Sigmoid colon (tissue), 4 donors: ENCODE results near the gene CSRP1.

Experiments used
- EP300 ChIP-seq, 4 donors: sonication (generic); formaldehyde crosslinking; IDR thresholded peaks; one replicate each; pipeline ENCODE4 v1.6.1; 2017; ENCODE audit warnings: antibody characterized with exemption in 4 of 4
- POLR2A ChIP-seq, 2 donors: fragments of 450-650 bp; IDR thresholded peaks; one replicate each; pipeline ENCODE4 v1.6.1; 2016; ENCODE audit warnings: antibody characterized with exemption in 2 of 2, mild to moderate bottlenecking in 2 of 2, moderate library complexity in 2 of 2
- POLR2AphosphoS5 ChIP-seq, 4 donors: sonication (generic); formaldehyde crosslinking; IDR thresholded peaks; one replicate each; pipeline ENCODE4 v1.6.1; 2017; ENCODE audit warnings: antibody characterized with exemption in 4 of 4
- TF ChIP-seq, protein P1 (sequence below), 4 experiments: fragments of 450-650 bp in 3 of 4; fragments of 200-600 bp in 1 of 4; IDR thresholded peaks; one replicate each; pipeline ENCODE4 v1.5.1; 2016 to 2019; ENCODE audit warnings: antibody characterized with exemption in 4 of 4, mild to moderate bottlenecking in 3 of 4, moderate library complexity in 2 of 4

- TF ChIP-seq, protein P1, sequence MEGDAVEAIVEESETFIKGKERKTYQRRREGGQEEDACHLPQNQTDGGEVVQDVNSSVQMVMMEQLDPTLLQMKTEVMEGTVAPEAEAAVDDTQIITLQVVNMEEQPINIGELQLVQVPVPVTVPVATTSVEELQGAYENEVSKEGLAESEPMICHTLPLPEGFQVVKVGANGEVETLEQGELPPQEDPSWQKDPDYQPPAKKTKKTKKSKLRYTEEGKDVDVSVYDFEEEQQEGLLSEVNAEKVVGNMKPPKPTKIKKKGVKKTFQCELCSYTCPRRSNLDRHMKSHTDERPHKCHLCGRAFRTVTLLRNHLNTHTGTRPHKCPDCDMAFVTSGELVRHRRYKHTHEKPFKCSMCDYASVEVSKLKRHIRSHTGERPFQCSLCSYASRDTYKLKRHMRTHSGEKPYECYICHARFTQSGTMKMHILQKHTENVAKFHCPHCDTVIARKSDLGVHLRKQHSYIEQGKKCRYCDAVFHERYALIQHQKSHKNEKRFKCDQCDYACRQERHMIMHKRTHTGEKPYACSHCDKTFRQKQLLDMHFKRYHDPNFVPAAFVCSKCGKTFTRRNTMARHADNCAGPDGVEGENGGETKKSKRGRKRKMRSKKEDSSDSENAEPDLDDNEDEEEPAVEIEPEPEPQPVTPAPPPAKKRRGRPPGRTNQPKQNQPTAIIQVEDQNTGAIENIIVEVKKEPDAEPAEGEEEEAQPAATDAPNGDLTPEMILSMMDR (IDR thresholded peaks at IDR 0.05) = no peak
- no peak for TF ChIP-seq POLR2A (IDR thresholded peaks at IDR 0.05)
- no peak for TF ChIP-seq EP300 (IDR thresholded peaks at IDR 0.05)
- TF ChIP-seq POLR2AphosphoS5 (IDR thresholded peaks at IDR 0.05) = no peak
Observed at GRCh38 chr1:201476670-201477344, 30.1 kb downstream of the CSRP1 start.
